MM.1S (cell line): ENCODE data around the gene SNX30.

Experiments used
- EZH2phosphoT487 ChIP-seq: fragments of 300-600 bp; sonication (generic); IDR thresholded peaks from 2 replicates; pipeline ENCODE4 v1.6.1; 2018; ENCODE audit warnings: antibody characterized with exemption, low read length
- TF ChIP-seq, protein P1 (sequence below): fragments of 300-600 bp; sonication (generic); IDR thresholded peaks from 2 replicates; pipeline ENCODE4 v1.5.1; 2016; ENCODE audit warnings: antibody characterized with exemption, low read length, mixed read lengths

DNA sequence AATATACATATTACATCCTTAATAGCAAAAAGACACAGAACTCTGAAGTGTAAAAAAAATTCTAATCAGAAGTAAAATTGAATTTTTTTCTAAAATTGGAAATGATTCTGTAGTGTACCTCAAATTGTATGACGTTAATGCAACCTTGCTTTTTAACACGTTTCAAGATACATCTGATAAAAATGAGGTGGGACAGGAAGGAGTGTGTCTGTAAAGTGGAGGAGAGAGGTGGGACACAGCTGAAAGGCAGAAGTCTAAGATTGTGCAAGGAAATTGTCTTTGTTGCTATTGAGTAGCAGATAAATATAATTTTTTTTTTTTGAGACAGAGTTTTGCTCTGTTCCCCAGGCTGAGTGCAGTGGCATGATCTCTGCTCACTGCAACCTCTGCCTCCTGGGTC, 15.7 kb upstream of the SNX30 start:
- TF ChIP-seq, protein P1, sequence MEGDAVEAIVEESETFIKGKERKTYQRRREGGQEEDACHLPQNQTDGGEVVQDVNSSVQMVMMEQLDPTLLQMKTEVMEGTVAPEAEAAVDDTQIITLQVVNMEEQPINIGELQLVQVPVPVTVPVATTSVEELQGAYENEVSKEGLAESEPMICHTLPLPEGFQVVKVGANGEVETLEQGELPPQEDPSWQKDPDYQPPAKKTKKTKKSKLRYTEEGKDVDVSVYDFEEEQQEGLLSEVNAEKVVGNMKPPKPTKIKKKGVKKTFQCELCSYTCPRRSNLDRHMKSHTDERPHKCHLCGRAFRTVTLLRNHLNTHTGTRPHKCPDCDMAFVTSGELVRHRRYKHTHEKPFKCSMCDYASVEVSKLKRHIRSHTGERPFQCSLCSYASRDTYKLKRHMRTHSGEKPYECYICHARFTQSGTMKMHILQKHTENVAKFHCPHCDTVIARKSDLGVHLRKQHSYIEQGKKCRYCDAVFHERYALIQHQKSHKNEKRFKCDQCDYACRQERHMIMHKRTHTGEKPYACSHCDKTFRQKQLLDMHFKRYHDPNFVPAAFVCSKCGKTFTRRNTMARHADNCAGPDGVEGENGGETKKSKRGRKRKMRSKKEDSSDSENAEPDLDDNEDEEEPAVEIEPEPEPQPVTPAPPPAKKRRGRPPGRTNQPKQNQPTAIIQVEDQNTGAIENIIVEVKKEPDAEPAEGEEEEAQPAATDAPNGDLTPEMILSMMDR: no peak
- TF ChIP-seq EZH2phosphoT487: no peak
